ENCODE measurements around the gene GRM5.
"Not testable (repeated sequence)": the region's sequence is repeated elsewhere in the genome, so short reads cannot be mapped to it uniquely, and the experiment has no call there.

GRCh38 chr11:89062771-89063298 is 2.9 kb downstream of the GRM5 start:
- TF ChIP-seq POLR2AphosphoS5, CTCF, EP300 (IDR thresholded peaks at IDR 0.05): not testable (repeated sequence)
